Caco-2 (cell line): ENCODE results near the gene RBM18. TPM values are rescaled to one million over a fixed set of nuclear protein-coding genes. Genes with fewer than 3 reads are reported as not detected.
A peak's percentile ranks its signal among the peaks of the same experiment; 100 is the strongest.

Source experiments
- BruUV-seq: library from RNA; stranded (reverse); fragments of 400-500 nt; replicated peaks from 2 replicates; lab custom pipeline; 2021; lab: Mats Ljungman, UMichigan
- CTCF ChIA-PET: fragments of 300-600 bp; sonication (Branson Sonifier 250); formaldehyde crosslinking; loops from one replicate; lab custom pipeline; 2022; ENCODE audit warnings: antibody characterized with exemption; lab: Charles Lee
- POLR2A ChIA-PET: fragments of 300-600 bp; sonication (Branson Sonifier 250); formaldehyde crosslinking; loops from one replicate; lab custom pipeline; 2022; ENCODE audit warnings: antibody characterized with exemption; lab: Charles Lee
- DNase-seq, 2 experiments: peaks; one replicate each; pipeline versions ENCODE4 v3.0.0 to v3.0.0-alpha.2; 2020 to 2022
- H3K27me3 ChIP-seq: replicated peaks from 2 replicates; pipeline ENCODE4 v1.6.0; 2011; ENCODE audit warnings: low read length; ENCODE audit not compliant: control insufficient read depth, insufficient read depth
- H3K36me3 ChIP-seq: 2 replicates; pipeline ENCODE4 v1.5.1; 2011; ENCODE audit warnings: low read length; ENCODE audit not compliant: control insufficient read depth, insufficient read depth
- H3K4me1 ChIP-seq: fragments of 250-450 bp; sonication (Bioruptor Pico); 2 replicates; pipeline ENCODE4 v1.5.1; 2020; ENCODE audit warnings: mild to moderate bottlenecking
- H3K4me3 ChIP-seq: 2 replicates; pipeline ENCODE4 v1.5.1; 2011; ENCODE audit warnings: low read depth, mild to moderate bottlenecking, control low read depth, low read length
- H3K9me3 ChIP-seq: fragments of 250-450 bp; sonication (Bioruptor Pico); 2 replicates; pipeline ENCODE4 v1.5.1; 2020; ENCODE audit warnings: mild to moderate bottlenecking, moderate library complexity
- H3K27ac Mint-ChIP-seq: one replicate; pipeline ENCODE4 v1.8.0; 2022; ENCODE audit warnings: mixed read lengths; ENCODE audit not compliant: unreplicated experiment
- H3K27me3 Mint-ChIP-seq: one replicate; pipeline ENCODE4 v1.8.0; 2022; ENCODE audit warnings: mixed read lengths; ENCODE audit not compliant: insufficient read depth, unreplicated experiment
- H3K36me3 Mint-ChIP-seq: one replicate; pipeline ENCODE4 v1.8.0; 2022; ENCODE audit warnings: mild to moderate bottlenecking, mixed read lengths; ENCODE audit not compliant: insufficient read depth, unreplicated experiment
- H3K4me1 Mint-ChIP-seq: one replicate; pipeline ENCODE4 v1.8.0; 2022; ENCODE audit warnings: low read depth, mixed read lengths; ENCODE audit not compliant: unreplicated experiment
- H3K4me3 Mint-ChIP-seq: one replicate; pipeline ENCODE4 v1.8.0; 2022; ENCODE audit warnings: mild to moderate bottlenecking, moderate library complexity, mixed read lengths; ENCODE audit not compliant: unreplicated experiment
- H3K9me3 Mint-ChIP-seq: one replicate; pipeline ENCODE4 v1.8.0; 2022; ENCODE audit warnings: mixed read lengths; ENCODE audit not compliant: unreplicated experiment
- CTCF ChIP-seq, 2 experiments: fragments of 200-600 bp in 1 of 2; IDR thresholded peaks; 1 replicate in 1 of 2; 2 replicates in 1 of 2; pipeline versions ENCODE4 v1.5.1 to v1.8.0; 2011 to 2022; ENCODE audit warnings: antibody characterized with exemption in 1 of 2, control low read depth in 1 of 2, inconsistent platforms in 1 of 2, low read depth in 1 of 2, low read length in 1 of 2, mild to moderate bottlenecking in 1 of 2, moderate library complexity in 1 of 2; ENCODE audit not compliant: insufficient read depth in 1 of 2, severe bottlenecking in 1 of 2, unreplicated experiment in 1 of 2
- intact Hi-C: fragments of 100-400 bp; cut with micrococcal nuclease; formaldehyde crosslinking; loops from one replicate; pipeline ENCODE4 v1.10.0; 2022; ENCODE audit not compliant: unreplicated experiment
- total RNA-seq: library from RNA; stranded (reverse); gene quantifications from 2 replicates; pipeline ENCODE4 v1.2.3, GENCODE V29; 2022

RBM18 gene
- total RNA-seq, 1 experiment from 2014 or later, result 20.6 TPM

GRCh38 chr9:122212473-122213004 lies 52.1 kb downstream of the RBM18 start:
- intact Hi-C loops, result no loop called here
- peaks cover 7% of the 10 kb centered on the region for H3K4me1 Mint-ChIP-seq
- H3K27me3 Mint-ChIP-seq, result peaks cover 3% of the 10 kb centered on the region
- BruUV-seq, result no TSS peak
- no peaks in the 10 kb centered on the region for H3K9me3 ChIP-seq
- H3K4me3 ChIP-seq, result peak overlapping the region; percentile 72
- POLR2A ChIA-PET, result interaction anchor here (0.6 kb wide), 1 partner anchor 16 kb away, joined by 8 read pairs; no protein-coding TSS in a partner anchor
- no peaks in the 10 kb centered on the region; the same call in 1 of the 2 replicates for H3K36me3 ChIP-seq
- peaks cover 10% of the 10 kb centered on the region; the same call in 1 of the 2 replicates for H3K4me1 ChIP-seq
- peak overlapping the region; percentile 78 for H3K4me3 Mint-ChIP-seq
- no peaks in the 10 kb centered on the region for H3K9me3 Mint-ChIP-seq
- TF ChIP-seq CTCF (IDR thresholded peaks at IDR 0.05; ENCODE audit: insufficient read depth in 1 of 2, low read depth in 1 of 2, low read length in 1 of 2, severe bottlenecking in 1 of 2, unreplicated experiment in 1 of 2), result no peak
- H3K27ac Mint-ChIP-seq, result peak overlapping the region; percentile 49
- H3K27me3 ChIP-seq, result no peaks in the 10 kb centered on the region
- DNase-seq, result no peak
- CTCF ChIA-PET, result no interaction called here
- no peaks in the 10 kb centered on the region for H3K36me3 Mint-ChIP-seq

- no peaks in the 10 kb centered on the region for H3K9me3 Mint-ChIP-seq
- H3K4me1 ChIP-seq, result peaks cover 10% of the 10 kb centered on the region; the same call in 1 of the 2 replicates
- no peaks in the 10 kb centered on the region; the same call in 1 of the 2 replicates for H3K36me3 ChIP-seq
- no peaks in the 10 kb centered on the region for H3K36me3 Mint-ChIP-seq
- H3K27ac Mint-ChIP-seq, result no peak overlapping the region
- H3K27me3 Mint-ChIP-seq, result no peaks in the 10 kb centered on the region
- CTCF ChIA-PET, result no interaction called here
- H3K27me3 ChIP-seq, result no peaks in the 10 kb centered on the region
- H3K9me3 ChIP-seq, result no peaks in the 10 kb centered on the region
- no peak overlapping the region for H3K4me3 Mint-ChIP-seq
- H3K4me3 ChIP-seq, result no peak overlapping the region
- TF ChIP-seq CTCF (IDR thresholded peaks at IDR 0.05; ENCODE audit: insufficient read depth in 1 of 2, low read depth in 1 of 2, low read length in 1 of 2, severe bottlenecking in 1 of 2, unreplicated experiment in 1 of 2), result no peak
- no peak for DNase-seq
- peaks cover 7% of the 10 kb centered on the region for H3K4me1 Mint-ChIP-seq
- POLR2A ChIA-PET, result no interaction called here
- no TSS peak for BruUV-seq
- intact Hi-C loops, result no loop called here
These were observed 55.2 kb downstream of the RBM18 start for GRCh38 chr9:122209451-122209850.

DNA sequence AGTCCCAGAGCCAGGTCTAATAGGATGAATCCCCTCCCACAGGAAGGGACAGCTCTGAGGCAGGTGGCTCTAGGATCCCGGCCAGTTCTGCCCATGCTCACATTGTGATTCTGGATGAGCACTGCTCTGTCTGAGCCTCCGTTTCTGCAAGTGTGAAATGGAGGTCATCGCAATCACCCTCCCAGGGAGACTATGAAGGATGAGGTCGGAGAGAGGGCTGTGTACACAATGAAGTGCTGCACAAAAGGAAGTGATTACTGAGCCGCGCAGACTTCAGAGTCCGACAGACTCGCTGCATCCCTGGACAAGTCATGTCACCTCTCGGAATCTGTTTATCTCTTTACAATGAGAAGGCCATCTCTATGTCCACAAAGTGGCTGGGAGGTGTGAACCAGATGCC lies 57.5 kb downstream of the RBM18 start:
- ChIA-PET POLR2A (no interaction called here), CTCF (interaction anchor here (1.3 kb wide), 1 partner anchor 82 kb away, joined by 4 read pairs; no protein-coding TSS in a partner anchor)
- Mint-ChIP-seq H3K4me1 (no peaks in the 10 kb centered on the region), H3K36me3 (no peaks in the 10 kb centered on the region), H3K27ac (no peak overlapping the region), H3K27me3 (no peaks in the 10 kb centered on the region), H3K4me3 (no peak overlapping the region), H3K9me3 (no peaks in the 10 kb centered on the region)
- H3K27me3 ChIP-seq, result no peaks in the 10 kb centered on the region
- peaks cover 1% of the 10 kb centered on the region; the same call in 1 of the 2 replicates for H3K4me1 ChIP-seq
- H3K4me3 ChIP-seq, result no peak overlapping the region
- H3K9me3 ChIP-seq, result no peaks in the 10 kb centered on the region
- TF ChIP-seq CTCF (IDR thresholded peaks at IDR 0.05; ENCODE audit: insufficient read depth in 1 of 2, low read depth in 1 of 2, low read length in 1 of 2, severe bottlenecking in 1 of 2, unreplicated experiment in 1 of 2), result no peak
- no peak for DNase-seq
- intact Hi-C loops, result no loop called here
- BruUV-seq, result no TSS peak
- H3K36me3 ChIP-seq, result no peaks in the 10 kb centered on the region; the same call in 1 of the 2 replicates
